CD8-positive, alpha-beta memory T cell (primary cell): ENCODE data around the gene MYO15B. TPM values are rescaled to one million over a fixed set of nuclear protein-coding genes. Genes with fewer than 3 reads are reported as not detected.
A peak's percentile ranks its signal among the peaks of the same experiment; 100 is the strongest.

Source experiments
- CTCF ChIA-PET: fragments of 350-600 bp; sonication (Branson Sonifier 250); formaldehyde crosslinking; loops from one replicate; lab custom pipeline; 2021; ENCODE audit warnings: antibody characterized with exemption; lab: Charles Lee
- POLR2A ChIA-PET: fragments of 350-600 bp; sonication (Branson Sonifier 250); formaldehyde crosslinking; loops from one replicate; lab custom pipeline; 2021; ENCODE audit warnings: antibody characterized with exemption; lab: Charles Lee
- DNase-seq, 5 donors: peaks; one replicate each; pipeline versions ENCODE4 v3.0.0 to v3.0.0-alpha.2; 2020 to 2022; ENCODE audit warnings: mixed read lengths in 1 of 5
- H3K27ac ChIP-seq: one replicate; pipeline ENCODE4 v1.7.0; 2013; ENCODE audit warnings: low read depth, mild to moderate bottlenecking, low read length, moderate library complexity
- H3K27me3 ChIP-seq: 2 replicates; pipeline ENCODE4 v1.7.0; 2013; ENCODE audit warnings: low read length, mild to moderate bottlenecking; ENCODE audit not compliant: insufficient read depth, poor library complexity, severe bottlenecking
- H3K36me3 ChIP-seq: 2 replicates; pipeline ENCODE4 v1.7.0; 2013; ENCODE audit warnings: mild to moderate bottlenecking, low read length, moderate library complexity; ENCODE audit not compliant: insufficient read depth
- H3K4me1 ChIP-seq: 2 replicates; pipeline ENCODE4 v1.7.0; 2013; ENCODE audit warnings: mild to moderate bottlenecking, low read length, moderate library complexity; ENCODE audit not compliant: insufficient read depth
- H3K4me3 ChIP-seq: 2 replicates; pipeline ENCODE4 v1.7.0; 2013; ENCODE audit warnings: mild to moderate bottlenecking, low read length
- H3K9me3 ChIP-seq: 2 replicates; pipeline ENCODE4 v1.7.0; 2013; ENCODE audit warnings: mild to moderate bottlenecking, low read length
- H3K27ac Mint-ChIP-seq, 8 donors: one replicate each; pipeline ENCODE4 v1.8.0; 2020 to 2021; ENCODE audit warnings: mixed read lengths in 8 of 8, mild to moderate bottlenecking in 6 of 8, inconsistent platforms in 3 of 8, moderate library complexity in 3 of 8
- H3K27me3 Mint-ChIP-seq, 2 donors: one replicate each; pipeline ENCODE4 v1.8.0; 2020 to 2021; ENCODE audit warnings: mixed read lengths in 2 of 2, mild to moderate bottlenecking in 1 of 2, moderate library complexity in 1 of 2
- H3K36me3 Mint-ChIP-seq, 3 donors: one replicate each; pipeline ENCODE4 v1.8.0; 2020 to 2021; ENCODE audit warnings: mixed read lengths in 3 of 3, inconsistent platforms in 1 of 3, mild to moderate bottlenecking in 1 of 3
- H3K4me1 Mint-ChIP-seq, 3 donors: one replicate each; pipeline ENCODE4 v1.8.0; 2020 to 2021; ENCODE audit warnings: mixed read lengths in 3 of 3, inconsistent platforms in 1 of 3, mild to moderate bottlenecking in 1 of 3
- H3K4me3 Mint-ChIP-seq, 7 donors: one replicate each; pipeline ENCODE4 v1.8.0; 2020 to 2021; ENCODE audit warnings: mixed read lengths in 7 of 7, mild to moderate bottlenecking in 6 of 7, moderate library complexity in 4 of 7, inconsistent platforms in 2 of 7
- H3K9me3 Mint-ChIP-seq, 5 donors: one replicate each; pipeline ENCODE4 v1.8.0; 2020 to 2022; ENCODE audit warnings: mixed read lengths in 5 of 5, mild to moderate bottlenecking in 3 of 5, moderate library complexity in 2 of 5, inconsistent platforms in 1 of 5
- polyA plus RNA-seq: library from polyadenylated mRNA; unstranded; fragments of 300-500 nt; fragmentation: Illumina TruSeq; gene quantifications from one replicate; pipeline ENCODE4 v1.2.3, GENCODE V29; 2021
- total RNA-seq, 2 experiments: library from RNA; stranded (reverse); gene quantifications; one replicate each; pipeline ENCODE4 v1.2.3, GENCODE V29; 2021

Gene MYO15B
- total and polyA plus RNA-seq, 3 experiments from 2014 or later = 1.6 to 33.3 (median 26.1) TPM

- H3K4me1 Mint-ChIP-seq = peaks cover 2 to 13% (median 4%) of the 10 kb centered on the region in 3 donors
- no peaks in the 10 kb centered on the region for H3K36me3 ChIP-seq
- H3K4me3 ChIP-seq = no peak overlapping the region
- H3K27ac ChIP-seq = no peak overlapping the region
- no peaks in the 10 kb centered on the region for H3K27me3 Mint-ChIP-seq
- DNase-seq = no peak
- CTCF ChIA-PET = interaction anchor here (1.7 to 12.6 kb wide), 4 partner anchors 10 to 119 kb away, joined by 5 to 181 read pairs (median 5); no protein-coding TSS in a partner anchor
- no peaks in the 10 kb centered on the region for H3K9me3 ChIP-seq
- H3K27ac Mint-ChIP-seq = no peak overlapping the region
- H3K9me3 Mint-ChIP-seq = no peaks in the 10 kb centered on the region
- POLR2A ChIA-PET = no interaction called here
- H3K36me3 Mint-ChIP-seq = peaks cover 0 to 16% (median 0%) of the 10 kb centered on the region in 3 donors
- H3K4me1 ChIP-seq = peaks cover 14% of the 10 kb centered on the region
- no peaks in the 10 kb centered on the region for H3K27me3 ChIP-seq
- H3K4me3 Mint-ChIP-seq = no peak overlapping the region
These were observed 41.6 kb downstream of the MYO15B start for GRCh38 chr17:75629157-75629556.

- H3K27me3 ChIP-seq = no peaks in the 10 kb centered on the region
- H3K4me1 Mint-ChIP-seq = peaks cover 2 to 13% (median 4%) of the 10 kb centered on the region in 3 donors
- POLR2A ChIA-PET = no interaction called here
- no peaks in the 10 kb centered on the region for H3K27me3 Mint-ChIP-seq
- H3K4me3 Mint-ChIP-seq = no peak overlapping the region
- H3K36me3 ChIP-seq = no peaks in the 10 kb centered on the region
- CTCF ChIA-PET = interaction anchor here (1.0 to 12.6 kb wide), 4 partner anchors 11 to 123 kb away, joined by 4 to 181 read pairs (median 5); no protein-coding TSS in a partner anchor
- H3K27ac ChIP-seq = no peak overlapping the region
- H3K4me3 ChIP-seq = no peak overlapping the region
- peaks cover 14% of the 10 kb centered on the region for H3K4me1 ChIP-seq
- H3K36me3 Mint-ChIP-seq = peaks cover 0 to 16% (median 0%) of the 10 kb centered on the region in 3 donors
- no peaks in the 10 kb centered on the region for H3K9me3 Mint-ChIP-seq
- H3K27ac Mint-ChIP-seq = no peak overlapping the region
- DNase-seq = no peak
- H3K9me3 ChIP-seq = no peaks in the 10 kb centered on the region
These were observed 42.7 kb downstream of the MYO15B start for GRCh38 chr17:75630071-75630917.

- Mint-ChIP-seq H3K27ac (no peak overlapping the region), H3K36me3 (peaks cover 0 to 13% (median 0%) of the 10 kb centered on the region in 3 donors), H3K4me1 (peaks cover 2 to 13% (median 4%) of the 10 kb centered on the region in 3 donors), H3K9me3 (no peaks in the 10 kb centered on the region), H3K4me3 (no peak overlapping the region), H3K27me3 (no peaks in the 10 kb centered on the region)
- no peak overlapping the region for H3K4me3 ChIP-seq
- H3K27ac ChIP-seq = no peak overlapping the region
- peaks cover 14% of the 10 kb centered on the region for H3K4me1 ChIP-seq
- POLR2A ChIA-PET = no interaction called here
- no peaks in the 10 kb centered on the region for H3K36me3 ChIP-seq
- CTCF ChIA-PET = interaction anchor here (1.0 to 12.6 kb wide), 2 partner anchors 116 to 122 kb away, joined by 4 to 181 read pairs; no protein-coding TSS in a partner anchor
- no peaks in the 10 kb centered on the region for H3K27me3 ChIP-seq
- no peak for DNase-seq
- H3K9me3 ChIP-seq = no peaks in the 10 kb centered on the region
These were observed 43.8 kb downstream of the MYO15B start for GRCh38 chr17:75631353-75631752.

GRCh38 chr17:75632428-75632827 lies 44.8 kb downstream of the MYO15B start:
- peaks cover 0 to 6% (median 0%) of the 10 kb centered on the region in 3 donors for H3K36me3 Mint-ChIP-seq
- H3K27ac ChIP-seq = no peak overlapping the region
- peaks cover 14% of the 10 kb centered on the region for H3K4me1 ChIP-seq
- no peak for DNase-seq
- H3K4me3 Mint-ChIP-seq = no peak overlapping the region
- no peak overlapping the region for H3K4me3 ChIP-seq
- ChIA-PET CTCF (interaction anchor here (0.6 to 12.6 kb wide), 37 partner anchors 8 to 310 kb away, joined by 3 to 181 read pairs (median 6); partner anchors contain the start of genes GALK1 and TSEN54), POLR2A (no interaction called here)
- peaks cover 2 to 13% (median 4%) of the 10 kb centered on the region in 3 donors for H3K4me1 Mint-ChIP-seq
- H3K27me3 ChIP-seq = no peaks in the 10 kb centered on the region
- no peaks in the 10 kb centered on the region for H3K27me3 Mint-ChIP-seq
- H3K27ac Mint-ChIP-seq = peak overlapping the region in 1 of 8 donors; percentile 4
- no peaks in the 10 kb centered on the region for H3K36me3 ChIP-seq
- H3K9me3 ChIP-seq = no peaks in the 10 kb centered on the region
- H3K9me3 Mint-ChIP-seq = no peaks in the 10 kb centered on the region

- H3K27ac Mint-ChIP-seq = peak within 1 kb of the TSS in 2 of 8 donors; percentile 4 to 63
- DNase-seq = peak; percentile 61 to 84 (median 74)
- Histone ChIP-seq H3K4me1 (peaks cover 14% of the 10 kb centered on the region), H3K27me3 (no peaks in the 10 kb centered on the region), H3K36me3 (no peaks in the 10 kb centered on the region), H3K9me3 (no peaks in the 10 kb centered on the region), H3K27ac (no peak within 1 kb of the TSS), H3K4me3 (no peak within 1 kb of the TSS)
- POLR2A ChIA-PET = no interaction called here
- no peak within 1 kb of the TSS for H3K4me3 Mint-ChIP-seq
- peaks cover 2 to 13% (median 4%) of the 10 kb centered on the region in 3 donors for H3K4me1 Mint-ChIP-seq
- no peaks in the 10 kb centered on the region for H3K27me3 Mint-ChIP-seq
- H3K9me3 Mint-ChIP-seq = no peaks in the 10 kb centered on the region
- peaks cover 0 to 5% (median 0%) of the 10 kb centered on the region in 3 donors for H3K36me3 Mint-ChIP-seq
- CTCF ChIA-PET = interaction anchor here (0.6 to 12.6 kb wide), 45 partner anchors 9 to 311 kb away, joined by 3 to 181 read pairs (median 5); partner anchors contain the start of genes GALK1 and TSEN54
These were observed 45.4 kb downstream of the MYO15B start, which contains the start of gene SMIM5 for GRCh38 chr17:75632863-75633485. TSS of gene SMIM5 (plus strand) at chr17:75633434. CDS start at chr17:75640202, 6,768 bp downstream.

- no peak overlapping the region for H3K27ac ChIP-seq
- H3K27ac Mint-ChIP-seq = peak overlapping the region in 1 of 8 donors; percentile 63
- H3K4me3 ChIP-seq = no peak overlapping the region
- H3K9me3 Mint-ChIP-seq = no peaks in the 10 kb centered on the region
- H3K36me3 Mint-ChIP-seq = peaks cover 0 to 7% (median 0%) of the 10 kb centered on the region in 3 donors
- H3K36me3 ChIP-seq = no peaks in the 10 kb centered on the region
- H3K27me3 Mint-ChIP-seq = no peaks in the 10 kb centered on the region
- peaks cover 2 to 13% (median 4%) of the 10 kb centered on the region in 3 donors for H3K4me1 Mint-ChIP-seq
- H3K27me3 ChIP-seq = no peaks in the 10 kb centered on the region
- no peak overlapping the region for H3K4me3 Mint-ChIP-seq
- H3K4me1 ChIP-seq = peaks cover 14% of the 10 kb centered on the region
- DNase-seq = peak in 3 of 5 donors; percentile 18 to 59 (median 25)
- CTCF ChIA-PET = interaction anchor here (0.5 to 12.6 kb wide), 42 partner anchors 8 to 697 kb away, joined by 3 to 181 read pairs (median 5); partner anchors contain the start of genes GALK1 and TSEN54
- H3K9me3 ChIP-seq = no peaks in the 10 kb centered on the region
- POLR2A ChIA-PET = no interaction called here
These were observed 46.1 kb downstream of the MYO15B start for GRCh38 chr17:75633486-75634375.

GRCh38 chr17:75634376-75634740 lies 46.8 kb downstream of the MYO15B start:
- CTCF ChIA-PET = interaction anchor here (0.8 to 12.6 kb wide), 17 partner anchors 8 to 207 kb away, joined by 3 to 181 read pairs (median 7); partner anchors contain the start of gene TSEN54
- no peak for DNase-seq
- Histone ChIP-seq H3K27ac (no peak overlapping the region), H3K27me3 (no peaks in the 10 kb centered on the region), H3K36me3 (no peaks in the 10 kb centered on the region), H3K4me3 (no peak overlapping the region), H3K9me3 (no peaks in the 10 kb centered on the region), H3K4me1 (peaks cover 14% of the 10 kb centered on the region)
- Mint-ChIP-seq H3K36me3 (peaks cover 0 to 7% (median 0%) of the 10 kb centered on the region in 3 donors), H3K27me3 (no peaks in the 10 kb centered on the region), H3K27ac (no peak overlapping the region), H3K4me3 (no peak overlapping the region), H3K4me1 (peaks cover 2 to 13% (median 4%) of the 10 kb centered on the region in 3 donors), H3K9me3 (no peaks in the 10 kb centered on the region)
- POLR2A ChIA-PET = no interaction called here
